Gastroesophageal sphincter (tissue), 4 donors: ENCODE measurements around the gene PITX1. TPM values are rescaled to one million over a fixed set of nuclear protein-coding genes. Genes with fewer than 3 reads are reported as not detected.
"Not testable (repeated sequence)": the region's sequence is repeated elsewhere in the genome, so short reads cannot be mapped to it uniquely, and the experiment has no call there.

Source experiments
- ATAC-seq: fragments of 150-250 bp; one replicate; pipeline ENCODE4 v1.9.1; 2016; ENCODE audit warnings: mild to moderate bottlenecking, moderate library complexity
- H3K27ac ChIP-seq, 4 donors: fragments of 200-600 bp; sonication (generic) in 3 of 4; 1 replicate in 3 of 4; 2 replicates in 1 of 4; pipeline ENCODE4 v1.5.1; 2016 to 2019
- H3K27me3 ChIP-seq: fragments of 200-600 bp; sonication (generic); one replicate; pipeline ENCODE4 v1.5.1; 2019
- H3K36me3 ChIP-seq, 2 donors: fragments of 200-600 bp; sonication (generic); one replicate each; pipeline ENCODE4 v1.5.1; 2019; ENCODE audit warnings: control low read depth in 1 of 2
- H3K4me1 ChIP-seq, 3 donors: fragments of 200-600 bp; sonication (generic); 1 replicate in 2 of 3; 2 replicates in 1 of 3; pipeline ENCODE4 v1.5.1; 2016 to 2019; ENCODE audit warnings: control low read depth in 2 of 3
- H3K4me3 ChIP-seq, 2 donors: fragments of 200-600 bp; sonication (generic); one replicate each; pipeline ENCODE4 v1.5.1; 2019; ENCODE audit warnings: mild to moderate bottlenecking in 1 of 2, moderate library complexity in 1 of 2
- H3K9me3 ChIP-seq, 3 donors: fragments of 200-600 bp; sonication (generic); one replicate each; pipeline ENCODE4 v1.5.1; 2017 to 2019; ENCODE audit warnings: control low read depth in 2 of 3
- CTCF ChIP-seq, 4 experiments: fragments of 200-600 bp in 2 of 4; fragments of 450-650 bp in 2 of 4; sonication (generic) in 1 of 4; IDR thresholded peaks; one replicate each; pipeline ENCODE4 v1.5.1; 2017 to 2019; ENCODE audit warnings: antibody characterized with exemption in 4 of 4, mild to moderate bottlenecking in 2 of 4, moderate library complexity in 2 of 4
- EP300 ChIP-seq: sonication (generic); formaldehyde crosslinking; IDR thresholded peaks from one replicate; pipeline ENCODE4 v1.6.1; 2017; ENCODE audit warnings: antibody characterized with exemption, mild to moderate bottlenecking
- POLR2A ChIP-seq, 2 donors: fragments of 450-650 bp; IDR thresholded peaks; one replicate each; pipeline ENCODE4 v1.6.1; 2017; ENCODE audit warnings: antibody characterized with exemption in 2 of 2, mild to moderate bottlenecking in 2 of 2, moderate library complexity in 1 of 2
- POLR2AphosphoS5 ChIP-seq: sonication (generic); formaldehyde crosslinking; IDR thresholded peaks from one replicate; pipeline ENCODE4 v1.6.1; 2017; ENCODE audit warnings: antibody characterized with exemption
- WGBS, 2 donors: methylation state at CpG; one replicate each; pipeline ENCODE4 v1.1.5; 2018; ENCODE audit warnings: low coverage in 1 of 2; 5-methylcytosine and 5-hydroxymethylcytosine counted together
- total RNA-seq, 4 donors: library from RNA; depleted of rRNA; stranded (reverse); fragments of >200 nt; gene quantifications; one replicate each; pipeline ENCODE4 v1.1.0, GENCODE V29; 2016

Gene PITX1
- total RNA-seq, 4 donors from 2014 or later: 17.0 to 182 (median 79.6) TPM

- ATAC-seq: no peak
- Histone ChIP-seq H3K36me3 (no peaks in the 10 kb centered on the region), H3K27ac (no peak overlapping the region), H3K27me3 (no peaks in the 10 kb centered on the region), H3K9me3 (no peaks in the 10 kb centered on the region), H3K4me1 (peaks cover 0 to 9% (median 0%) of the 10 kb centered on the region in 3 donors), H3K4me3 (no peak overlapping the region)
- TF ChIP-seq EP300 (no peak), CTCF (IDR thresholded peaks at IDR 0.05) (no peak), POLR2A (IDR thresholded peaks at IDR 0.05) (no peak), POLR2AphosphoS5 (no peak)
- WGBS, 2 donors: 67 to 69% methylated on average over 2 to 3 of the region's 11 CpGs
Observed at GRCh38 chr5:134997015-134997414, 37.0 kb downstream of the PITX1 start.

- H3K9me3 ChIP-seq: no peaks in the 10 kb centered on the region
- peaks cover 0 to 9% (median 0%) of the 10 kb centered on the region in 3 donors for H3K4me1 ChIP-seq
- no peak for TF ChIP-seq CTCF (IDR thresholded peaks at IDR 0.05)
- TF ChIP-seq POLR2A (IDR thresholded peaks at IDR 0.05): no peak
- no peak overlapping the region for H3K27ac ChIP-seq
- no peaks in the 10 kb centered on the region for H3K36me3 ChIP-seq
- no peaks in the 10 kb centered on the region for H3K27me3 ChIP-seq
- ATAC-seq: no peak
- H3K4me3 ChIP-seq: no peak overlapping the region
- 93 to 98% methylated on average over 3 to 6 of the region's 8 CpGs for WGBS, 2 donors
Observed at GRCh38 chr5:134995850-134996402, 38.1 kb downstream of the PITX1 start.

- no peaks in the 10 kb centered on the region for H3K36me3 ChIP-seq
- no peaks in the 10 kb centered on the region for H3K9me3 ChIP-seq
- ATAC-seq: no peak
- 62 to 66% methylated on average over 2 of the region's 2 CpGs for WGBS, 2 donors
- no peak for TF ChIP-seq POLR2AphosphoS5
- no peak for TF ChIP-seq POLR2A (IDR thresholded peaks at IDR 0.05)
- TF ChIP-seq EP300: no peak
- no peak for TF ChIP-seq CTCF (IDR thresholded peaks at IDR 0.05)
- peaks cover 0 to 9% (median 0%) of the 10 kb centered on the region in 3 donors for H3K4me1 ChIP-seq
- H3K4me3 ChIP-seq: no peak overlapping the region
- H3K27me3 ChIP-seq: no peaks in the 10 kb centered on the region
- H3K27ac ChIP-seq: no peak overlapping the region
Observed at GRCh38 chr5:134994560-134995156, 39.4 kb downstream of the PITX1 start.

- no peak for ATAC-seq
- H3K27ac ChIP-seq: no peak overlapping the region
- H3K36me3 ChIP-seq: no peaks in the 10 kb centered on the region
- H3K4me3 ChIP-seq: no peak overlapping the region
- H3K27me3 ChIP-seq: no peaks in the 10 kb centered on the region
- peaks cover 0 to 9% (median 0%) of the 10 kb centered on the region in 3 donors for H3K4me1 ChIP-seq
- TF ChIP-seq POLR2A (IDR thresholded peaks at IDR 0.05) (no peak), POLR2AphosphoS5 (no peak), EP300 (no peak), CTCF (IDR thresholded peaks at IDR 0.05) (no peak)
- H3K9me3 ChIP-seq: no peaks in the 10 kb centered on the region
- 89 to 100% methylated on average over 2 of the region's 2 CpGs for WGBS, 2 donors
Observed at GRCh38 chr5:134993161-134993560, 40.9 kb downstream of the PITX1 start.

- WGBS, 2 donors: 95 to 100% methylated on average over 1 to 2 of the region's 5 CpGs
- peaks cover 0 to 9% (median 0%) of the 10 kb centered on the region in 3 donors for H3K4me1 ChIP-seq
- TF ChIP-seq POLR2A (IDR thresholded peaks at IDR 0.05): no peak
- no peak for TF ChIP-seq EP300
- TF ChIP-seq POLR2AphosphoS5: no peak
- no peak for TF ChIP-seq CTCF (IDR thresholded peaks at IDR 0.05)
- H3K36me3 ChIP-seq: no peaks in the 10 kb centered on the region
- no peak overlapping the region for H3K4me3 ChIP-seq
- H3K27ac ChIP-seq: no peak overlapping the region
- H3K27me3 ChIP-seq: no peaks in the 10 kb centered on the region
- H3K9me3 ChIP-seq: no peaks in the 10 kb centered on the region
- no peak for ATAC-seq
Observed at GRCh38 chr5:134992148-134992547, 41.9 kb downstream of the PITX1 start.

- H3K36me3 ChIP-seq, H3K27me3 ChIP-seq, ATAC-seq, H3K9me3 ChIP-seq, H3K4me3 ChIP-seq, H3K27ac ChIP-seq, H3K4me1 ChIP-seq: not testable (repeated sequence)
- 52 to 62% methylated on average over 3 to 4 of the region's 5 CpGs for WGBS, 2 donors
Observed at GRCh38 chr5:134990183-134990582, 43.8 kb downstream of the PITX1 start.
